Gastroesophageal sphincter (tissue), 4 donors: ENCODE data around the gene HGFAC. TPM values are rescaled to one million over a fixed set of nuclear protein-coding genes. Genes with fewer than 3 reads are reported as not detected.

Source experiments
- ATAC-seq: fragments of 150-250 bp; one replicate; pipeline ENCODE4 v1.9.1; 2016; ENCODE audit warnings: mild to moderate bottlenecking, moderate library complexity
- H3K27ac ChIP-seq, 4 donors: fragments of 200-600 bp; sonication (generic) in 3 of 4; 1 replicate in 3 of 4; 2 replicates in 1 of 4; pipeline ENCODE4 v1.5.1; 2016 to 2019
- H3K27me3 ChIP-seq: fragments of 200-600 bp; sonication (generic); one replicate; pipeline ENCODE4 v1.5.1; 2019
- H3K36me3 ChIP-seq, 2 donors: fragments of 200-600 bp; sonication (generic); one replicate each; pipeline ENCODE4 v1.5.1; 2019; ENCODE audit warnings: control low read depth in 1 of 2
- H3K4me1 ChIP-seq, 3 donors: fragments of 200-600 bp; sonication (generic); 1 replicate in 2 of 3; 2 replicates in 1 of 3; pipeline ENCODE4 v1.5.1; 2016 to 2019; ENCODE audit warnings: control low read depth in 2 of 3
- H3K4me3 ChIP-seq, 2 donors: fragments of 200-600 bp; sonication (generic); one replicate each; pipeline ENCODE4 v1.5.1; 2019; ENCODE audit warnings: mild to moderate bottlenecking in 1 of 2, moderate library complexity in 1 of 2
- H3K9me3 ChIP-seq, 3 donors: fragments of 200-600 bp; sonication (generic); one replicate each; pipeline ENCODE4 v1.5.1; 2017 to 2019; ENCODE audit warnings: control low read depth in 2 of 3
- EP300 ChIP-seq: sonication (generic); formaldehyde crosslinking; IDR thresholded peaks from one replicate; pipeline ENCODE4 v1.6.1; 2017; ENCODE audit warnings: antibody characterized with exemption, mild to moderate bottlenecking
- POLR2A ChIP-seq, 2 donors: fragments of 450-650 bp; IDR thresholded peaks; one replicate each; pipeline ENCODE4 v1.6.1; 2017; ENCODE audit warnings: antibody characterized with exemption in 2 of 2, mild to moderate bottlenecking in 2 of 2, moderate library complexity in 1 of 2
- POLR2AphosphoS5 ChIP-seq: sonication (generic); formaldehyde crosslinking; IDR thresholded peaks from one replicate; pipeline ENCODE4 v1.6.1; 2017; ENCODE audit warnings: antibody characterized with exemption
- WGBS, 2 donors: methylation state at CpG; one replicate each; pipeline ENCODE4 v1.1.5; 2018; ENCODE audit warnings: low coverage in 1 of 2; 5-methylcytosine and 5-hydroxymethylcytosine counted together
- total RNA-seq, 4 donors: library from RNA; depleted of rRNA; stranded (reverse); fragments of >200 nt; gene quantifications; one replicate each; pipeline ENCODE4 v1.1.0, GENCODE V29; 2016
- TF ChIP-seq, protein P1 (sequence below), 4 experiments: fragments of 200-600 bp in 2 of 4; fragments of 450-650 bp in 2 of 4; sonication (generic) in 1 of 4; IDR thresholded peaks; one replicate each; pipeline ENCODE4 v1.5.1; 2017 to 2019; ENCODE audit warnings: antibody characterized with exemption in 4 of 4, mild to moderate bottlenecking in 2 of 4, moderate library complexity in 2 of 4

HGFAC gene
- total RNA-seq, 4 donors from 2014 or later, result 0.13 to 1.8 (median 0.62) TPM; not detected in 1

DNA sequence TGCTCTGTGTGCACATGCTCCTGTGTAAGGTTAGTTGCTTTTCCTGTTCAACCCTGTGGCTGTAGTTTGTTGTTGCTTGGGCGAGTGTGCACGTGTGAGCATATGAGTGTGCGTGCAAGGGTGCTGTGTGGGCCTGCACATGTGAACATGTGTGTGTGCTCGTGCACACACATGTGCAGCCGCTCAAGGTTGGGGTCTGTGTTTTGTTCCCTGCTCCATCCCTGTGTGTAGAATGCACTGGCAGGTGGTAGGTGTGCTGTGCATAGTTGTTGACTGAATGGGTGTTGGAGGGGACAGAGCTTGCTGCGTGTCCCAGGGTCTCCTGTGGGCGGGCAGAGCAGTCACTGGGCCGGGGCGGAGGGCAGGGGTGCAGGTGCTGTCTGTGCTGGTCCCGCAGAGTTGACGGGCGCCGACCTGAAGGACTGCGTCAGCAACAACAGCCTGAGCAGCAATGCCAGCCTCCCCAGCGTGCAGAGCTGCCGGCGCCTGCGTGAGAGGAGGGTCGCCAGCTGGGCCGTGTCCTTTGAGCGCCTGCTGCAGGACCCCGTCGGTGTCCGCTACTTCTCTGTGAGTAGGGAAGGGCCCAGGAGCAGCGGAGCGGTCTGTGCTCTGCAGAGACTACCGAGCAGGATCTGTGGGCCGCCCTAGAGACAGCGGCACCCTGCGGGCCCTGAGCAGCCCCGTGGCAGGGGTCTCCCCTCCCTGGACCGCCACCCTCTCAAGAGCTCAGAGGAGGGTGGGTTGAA, 27.9 kb upstream of the HGFAC start:
- Histone ChIP-seq H3K27me3 (no peaks in the 10 kb centered on the region), H3K9me3 (no peaks in the 10 kb centered on the region), H3K4me1 (no peaks in the 10 kb centered on the region), H3K36me3 (peaks cover 0 to 41% of the 10 kb centered on the region in 2 donors), H3K4me3 (no peak overlapping the region), H3K27ac (no peak overlapping the region)
- WGBS, 2 donors, result no CpG with 5 or more reads among the region's 32 CpGs
- TF ChIP-seq POLR2AphosphoS5 (no peak), POLR2A (IDR thresholded peaks at IDR 0.05) (no peak), EP300 (no peak)
- TF ChIP-seq, protein P1, sequence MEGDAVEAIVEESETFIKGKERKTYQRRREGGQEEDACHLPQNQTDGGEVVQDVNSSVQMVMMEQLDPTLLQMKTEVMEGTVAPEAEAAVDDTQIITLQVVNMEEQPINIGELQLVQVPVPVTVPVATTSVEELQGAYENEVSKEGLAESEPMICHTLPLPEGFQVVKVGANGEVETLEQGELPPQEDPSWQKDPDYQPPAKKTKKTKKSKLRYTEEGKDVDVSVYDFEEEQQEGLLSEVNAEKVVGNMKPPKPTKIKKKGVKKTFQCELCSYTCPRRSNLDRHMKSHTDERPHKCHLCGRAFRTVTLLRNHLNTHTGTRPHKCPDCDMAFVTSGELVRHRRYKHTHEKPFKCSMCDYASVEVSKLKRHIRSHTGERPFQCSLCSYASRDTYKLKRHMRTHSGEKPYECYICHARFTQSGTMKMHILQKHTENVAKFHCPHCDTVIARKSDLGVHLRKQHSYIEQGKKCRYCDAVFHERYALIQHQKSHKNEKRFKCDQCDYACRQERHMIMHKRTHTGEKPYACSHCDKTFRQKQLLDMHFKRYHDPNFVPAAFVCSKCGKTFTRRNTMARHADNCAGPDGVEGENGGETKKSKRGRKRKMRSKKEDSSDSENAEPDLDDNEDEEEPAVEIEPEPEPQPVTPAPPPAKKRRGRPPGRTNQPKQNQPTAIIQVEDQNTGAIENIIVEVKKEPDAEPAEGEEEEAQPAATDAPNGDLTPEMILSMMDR (IDR thresholded peaks at IDR 0.05), result no peak
- ATAC-seq, result no peak

- no peak overlapping the region for H3K4me3 ChIP-seq
- no peak overlapping the region for H3K27ac ChIP-seq
- H3K36me3 ChIP-seq, result peaks cover 0 to 47% of the 10 kb centered on the region in 2 donors
- WGBS, 2 donors, result 60 to 88% methylated on average over 2 to 28 of the region's 37 CpGs
- TF ChIP-seq POLR2AphosphoS5 (no peak), POLR2A (IDR thresholded peaks at IDR 0.05) (no peak), EP300 (no peak)
- TF ChIP-seq, protein P1 (IDR thresholded peaks at IDR 0.05), result no peak
- ATAC-seq, result no peak
- H3K27me3 ChIP-seq, result no peaks in the 10 kb centered on the region
- H3K4me1 ChIP-seq, result no peaks in the 10 kb centered on the region
- H3K9me3 ChIP-seq, result no peaks in the 10 kb centered on the region
These were observed 27.1 kb upstream of the HGFAC start for GRCh38 chr4:3414421-3415279.

DNA sequence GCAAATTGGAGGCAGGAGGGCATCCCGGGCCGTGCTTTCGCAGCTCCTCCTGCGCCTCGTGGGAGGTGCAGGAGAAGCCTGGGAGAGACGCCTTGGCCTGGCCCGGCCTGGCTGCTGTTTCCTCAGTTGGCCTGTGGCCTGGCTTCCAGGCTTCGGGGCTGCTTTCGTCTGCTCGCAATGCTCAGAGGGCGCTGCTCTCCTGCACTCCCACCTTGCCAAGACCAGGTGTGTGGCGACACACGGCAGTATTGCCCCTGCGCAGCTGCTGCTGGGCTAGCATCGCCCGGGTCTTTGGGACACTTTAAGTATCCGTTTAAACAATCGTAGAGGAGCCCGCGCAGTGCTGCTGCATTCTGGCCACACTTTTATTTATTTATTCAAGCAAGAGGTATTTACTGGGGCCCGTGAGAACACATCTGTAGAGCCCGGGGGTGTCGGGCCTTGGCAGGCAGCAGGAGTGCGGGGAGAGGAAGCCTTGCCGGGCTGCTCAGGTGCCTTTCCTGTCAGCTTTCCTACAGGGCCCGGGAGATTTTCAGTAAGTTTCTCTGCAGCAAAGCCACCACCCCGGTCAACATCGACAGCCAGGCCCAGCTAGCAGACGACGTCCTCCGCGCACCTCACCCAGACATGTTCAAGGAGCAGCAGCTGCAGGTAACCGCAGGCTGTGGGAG, 26.2 kb upstream of the HGFAC start:
- Histone ChIP-seq H3K4me3 (no peak overlapping the region), H3K4me1 (no peaks in the 10 kb centered on the region), H3K36me3 (peaks cover 0 to 56% of the 10 kb centered on the region in 2 donors), H3K27me3 (no peaks in the 10 kb centered on the region), H3K27ac (no peak overlapping the region), H3K9me3 (no peaks in the 10 kb centered on the region)
- no peak for ATAC-seq
- 87% methylated on average over 4 of the region's 33 CpGs; no CpG with 5 or more reads in 1 of the 2 donors for WGBS, 2 donors
- TF ChIP-seq EP300 (no peak), POLR2A (IDR thresholded peaks at IDR 0.05) (no peak), POLR2AphosphoS5 (no peak)
- TF ChIP-seq, protein P1 (IDR thresholded peaks at IDR 0.05), result no peak

GRCh38 chr4:3416270-3416669, 25.5 kb upstream of the HGFAC start:
- WGBS, 2 donors, result 60 to 86% methylated on average over 2 to 13 of the region's 18 CpGs
- H3K27me3 ChIP-seq, result no peaks in the 10 kb centered on the region
- no peak overlapping the region for H3K27ac ChIP-seq
- H3K4me1 ChIP-seq, result no peaks in the 10 kb centered on the region
- no peak overlapping the region for H3K4me3 ChIP-seq
- ATAC-seq, result no peak
- peaks cover 0 to 63% of the 10 kb centered on the region in 2 donors for H3K36me3 ChIP-seq
- TF ChIP-seq, protein P1 (IDR thresholded peaks at IDR 0.05), result no peak
- TF ChIP-seq POLR2A (IDR thresholded peaks at IDR 0.05) (no peak), EP300 (no peak)
- no peaks in the 10 kb centered on the region for H3K9me3 ChIP-seq
